ENCODE results near the gene UBAP2. TPM values are rescaled to one million over a fixed set of nuclear protein-coding genes. Genes with fewer than 3 reads are reported as not detected.

The UBAP2 gene
- total and polyA plus RNA-seq, 9 donors, result 12.7 to 46.7 (median 33.4) TPM

GRCh38 chr9:34072410-34072809, 23.7 kb upstream of the UBAP2 start:
- H3K36me3 ChIP-seq, result no peaks in the 10 kb centered on the region
- intact Hi-C loops (cut with DNase I), result loop anchor here in 1 of 4 donors (5.0 kb wide), 3 partner anchors 145 to 255 kb away; partner anchors contain the start of gene UBE2R2
- TF ChIP-seq EP300 (IDR thresholded peaks at IDR 0.05) (no peak), POLR2A (IDR thresholded peaks at IDR 0.05) (no peak), CTCF (IDR thresholded peaks at IDR 0.05) (no peak)
- H3K27me3 ChIP-seq, result no peaks in the 10 kb centered on the region
- H3K4me1 ChIP-seq (ENCODE audit: insufficient read depth), result peaks cover 5% of the 10 kb centered on the region
- DNase-seq, result no peak
- H3K4me3 ChIP-seq, result no peak overlapping the region
- H3K27ac ChIP-seq, result peak overlapping the region in 1 of 2 donors; percentile 36
- H3K9me3 ChIP-seq, result no peaks in the 10 kb centered on the region
- 59 to 75% (median 69%) methylated on average over 2 of the region's 2 CpGs for WGBS, 3 donors

GRCh38 chr9:34070606-34071324, 22.1 kb upstream of the UBAP2 start:
- no peaks in the 10 kb centered on the region for H3K9me3 ChIP-seq
- no peaks in the 10 kb centered on the region for H3K36me3 ChIP-seq
- intact Hi-C loops (cut with DNase I), result loop anchor here in 1 of 4 donors (5.0 kb wide), 3 partner anchors 143 to 253 kb away; partner anchors contain the start of gene UBE2R2
- H3K27ac ChIP-seq, result peak overlapping the region in 1 of 2 donors; percentile 56
- peaks cover 5% of the 10 kb centered on the region for H3K4me1 ChIP-seq (ENCODE audit: insufficient read depth)
- TF ChIP-seq CTCF (IDR thresholded peaks at IDR 0.05) (no peak), POLR2A (IDR thresholded peaks at IDR 0.05) (no peak)
- WGBS, 3 donors, result 29 to 36% (median 36%) methylated on average over 5 of the region's 5 CpGs
- no peaks in the 10 kb centered on the region for H3K27me3 ChIP-seq
- H3K4me3 ChIP-seq, result no peak overlapping the region
- DNase-seq, result peak in 1 of 5 donors; percentile 23

- Histone ChIP-seq H3K9me3 (no peaks in the 10 kb centered on the region), H3K4me1 (ENCODE audit: insufficient read depth) (peaks cover 5% of the 10 kb centered on the region), H3K27me3 (no peaks in the 10 kb centered on the region), H3K27ac (peak overlapping the region in 1 of 2 donors; percentile 56), H3K36me3 (no peaks in the 10 kb centered on the region), H3K4me3 (no peak overlapping the region)
- WGBS, 3 donors, result 82 to 92% (median 88%) methylated on average over 6 of the region's 6 CpGs
- intact Hi-C loops (cut with DNase I), result loop anchor here in 1 of 4 donors (5.0 kb wide), 3 partner anchors 143 to 253 kb away; partner anchors contain the start of gene UBE2R2
- TF ChIP-seq POLR2A (IDR thresholded peaks at IDR 0.05), result no peak
- no peak for TF ChIP-seq CTCF (IDR thresholded peaks at IDR 0.05)
- no peak for TF ChIP-seq EP300 (IDR thresholded peaks at IDR 0.05)
- DNase-seq, result no peak
These were observed 21.1 kb upstream of the UBAP2 start for GRCh38 chr9:34069831-34070230.

- no peak for DNase-seq
- WGBS, 3 donors, result 94 to 96% (median 94%) methylated on average over 3 of the region's 3 CpGs
- H3K27me3 ChIP-seq, result no peaks in the 10 kb centered on the region
- H3K36me3 ChIP-seq, result no peaks in the 10 kb centered on the region
- no peak overlapping the region for H3K27ac ChIP-seq
- H3K4me3 ChIP-seq, result no peak overlapping the region
- H3K9me3 ChIP-seq, result no peaks in the 10 kb centered on the region
- no peak for TF ChIP-seq EP300 (IDR thresholded peaks at IDR 0.05)
- TF ChIP-seq CTCF (IDR thresholded peaks at IDR 0.05), result no peak
- no peak for TF ChIP-seq POLR2A (IDR thresholded peaks at IDR 0.05)
- no peaks in the 10 kb centered on the region for H3K4me1 ChIP-seq (ENCODE audit: insufficient read depth)
- intact Hi-C loops (cut with DNase I), result no loop called here
These were observed 16.9 kb upstream of the UBAP2 start for GRCh38 chr9:34065541-34065940.

All from ovary (tissue), 9 donors.